ENCODE results near the gene FIS1. TPM values are rescaled to one million over a fixed set of nuclear protein-coding genes. Genes with fewer than 3 reads are reported as not detected.
"Not testable (repeated sequence)": the region's sequence is repeated elsewhere in the genome, so short reads cannot be mapped to it uniquely, and the experiment has no call there.

FIS1 gene
- total RNA-seq, 1 experiment from 2014 or later = 114 TPM

- BruUV-seq (replicated peaks) = no TSS peak
- POLR2A ChIA-PET = no interaction called here
- Histone ChIP-seq H3K27me3 (ENCODE audit: insufficient read depth, low read length) (no peaks in the 10 kb centered on the region), H3K79me2 (ENCODE audit: insufficient read depth, low read length) (no peaks in the 10 kb centered on the region), H3K4me1 (ENCODE audit: control insufficient read depth in 1 of 2, insufficient read depth in 2 of 2, low read length in 2 of 2) (peaks cover 0 to 4% of the 10 kb centered on the region in 2 experiments; a peak in 2 of 4 replicates), H3K27ac (ENCODE audit: low read depth, low read length) (no peak overlapping the region), H2AFZ (ENCODE audit: low read depth, low read length, poor library complexity, severe bottlenecking) (no peak overlapping the region), H3K4me2 (ENCODE audit: low read length) (no peak overlapping the region), H3K36me3 (ENCODE audit: control insufficient read depth in 1 of 2, insufficient read depth in 2 of 2, low read length in 2 of 2) (no peaks in the 10 kb centered on the region), H3K9me2 (ENCODE audit: insufficient read depth) (no peaks in the 10 kb centered on the region), H3K9me3 (ENCODE audit: control insufficient read depth in 1 of 2, insufficient read depth in 1 of 2, low read depth in 1 of 2, low read length in 2 of 2) (no peaks in the 10 kb centered on the region), H3K4me3 (replicated peaks in 1 of 2; ENCODE audit: low read depth in 1 of 2, low read length in 2 of 2) (no peak overlapping the region), H3K9ac (ENCODE audit: low read length) (no peak overlapping the region), H4K20me1 (ENCODE audit: insufficient read depth) (no peaks in the 10 kb centered on the region)
- DNase-seq (ENCODE audit: low read depth, low spot score) = no peak
- intact Hi-C loops (cut with micrococcal nuclease) = no loop called here
- RAD21 ChIA-PET (ENCODE audit: low non-redundant PET in 1 of 2, low total read pairs in 2 of 2, uncharacterized antibody in 2 of 2, unreplicated experiment in 2 of 2) = no interaction called here
- ATAC-seq = no peak
- CTCF ChIA-PET = interaction anchor here (1.0 to 1.4 kb wide), 2 partner anchors 17 kb away, joined by 3 to 4 read pairs; no protein-coding TSS in a partner anchor
- TF ChIP-seq JUND (IDR thresholded peaks at IDR 0.05) (no peak), REST (IDR thresholded peaks at IDR 0.05; ENCODE audit: low read depth) (no peak), SIN3A (IDR thresholded peaks at IDR 0.05; ENCODE audit: low read depth) (no peak)
Observed at GRCh38 chr7:101265622-101266516, 21.0 kb upstream of the FIS1 start.

- RAD21 ChIA-PET (ENCODE audit: low non-redundant PET in 1 of 2, low total read pairs in 2 of 2, uncharacterized antibody in 2 of 2, unreplicated experiment in 2 of 2); intact Hi-C loops (cut with micrococcal nuclease); H3K27me3 ChIP-seq (ENCODE audit: insufficient read depth, low read length); H3K27ac ChIP-seq (ENCODE audit: low read depth, low read length); H3K36me3 ChIP-seq (ENCODE audit: control insufficient read depth in 1 of 2, insufficient read depth in 2 of 2, low read length in 2 of 2); BruUV-seq (replicated peaks); POLR2A ChIA-PET; H3K4me3 ChIP-seq (replicated peaks in 1 of 2; ENCODE audit: low read depth in 1 of 2, low read length in 2 of 2); H3K79me2 ChIP-seq (ENCODE audit: insufficient read depth, low read length); H3K4me2 ChIP-seq (ENCODE audit: low read length); H3K9me3 ChIP-seq (ENCODE audit: control insufficient read depth in 1 of 2, insufficient read depth in 1 of 2, low read depth in 1 of 2, low read length in 2 of 2); DNase-seq (ENCODE audit: low read depth, low spot score); H3K9ac ChIP-seq (ENCODE audit: low read length); H3K4me1 ChIP-seq (ENCODE audit: control insufficient read depth in 1 of 2, insufficient read depth in 2 of 2, low read length in 2 of 2); H4K20me1 ChIP-seq (ENCODE audit: insufficient read depth); ATAC-seq; H3K9me2 ChIP-seq (ENCODE audit: insufficient read depth): not testable (repeated sequence)
- peak overlapping the region; percentile 61 for H2AFZ ChIP-seq (ENCODE audit: low read depth, low read length, poor library complexity, severe bottlenecking)
- CTCF ChIA-PET = interaction anchor here (1.4 to 1.5 kb wide), 2 partner anchors 19 to 20 kb away, joined by 4 read pairs; no protein-coding TSS in a partner anchor
Observed at GRCh38 chr7:101264102-101264706, 19.3 kb upstream of the FIS1 start.
